Measurements from ENCODE around the gene HOOK2.

DNA sequence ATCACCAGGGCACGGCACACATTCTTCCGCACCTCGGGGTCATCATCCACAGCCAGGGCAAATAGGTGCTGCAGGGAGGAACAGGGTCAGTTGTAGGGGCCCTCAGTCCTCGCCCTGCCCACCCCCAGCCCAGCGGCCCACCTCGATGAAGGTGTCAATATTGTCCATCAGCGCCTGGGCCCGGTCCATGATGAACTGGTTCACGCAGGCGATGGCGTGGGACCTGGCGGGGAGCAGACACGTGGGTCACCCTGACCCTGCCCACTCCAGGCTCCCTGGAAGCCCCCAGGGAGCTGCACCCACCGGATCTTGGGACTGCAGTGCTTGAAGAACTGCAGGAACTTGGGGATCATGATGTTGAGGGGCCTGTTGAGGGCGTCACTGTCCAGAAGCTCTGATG lies 60.2 kb downstream of the HOOK2 start:
- TF ChIP-seq, protein P1, sequence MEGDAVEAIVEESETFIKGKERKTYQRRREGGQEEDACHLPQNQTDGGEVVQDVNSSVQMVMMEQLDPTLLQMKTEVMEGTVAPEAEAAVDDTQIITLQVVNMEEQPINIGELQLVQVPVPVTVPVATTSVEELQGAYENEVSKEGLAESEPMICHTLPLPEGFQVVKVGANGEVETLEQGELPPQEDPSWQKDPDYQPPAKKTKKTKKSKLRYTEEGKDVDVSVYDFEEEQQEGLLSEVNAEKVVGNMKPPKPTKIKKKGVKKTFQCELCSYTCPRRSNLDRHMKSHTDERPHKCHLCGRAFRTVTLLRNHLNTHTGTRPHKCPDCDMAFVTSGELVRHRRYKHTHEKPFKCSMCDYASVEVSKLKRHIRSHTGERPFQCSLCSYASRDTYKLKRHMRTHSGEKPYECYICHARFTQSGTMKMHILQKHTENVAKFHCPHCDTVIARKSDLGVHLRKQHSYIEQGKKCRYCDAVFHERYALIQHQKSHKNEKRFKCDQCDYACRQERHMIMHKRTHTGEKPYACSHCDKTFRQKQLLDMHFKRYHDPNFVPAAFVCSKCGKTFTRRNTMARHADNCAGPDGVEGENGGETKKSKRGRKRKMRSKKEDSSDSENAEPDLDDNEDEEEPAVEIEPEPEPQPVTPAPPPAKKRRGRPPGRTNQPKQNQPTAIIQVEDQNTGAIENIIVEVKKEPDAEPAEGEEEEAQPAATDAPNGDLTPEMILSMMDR (IDR thresholded peaks at IDR 0.05): no peak
- TF ChIP-seq POLR2A (IDR thresholded peaks at IDR 0.05) (no peak), EP300 (IDR thresholded peaks at IDR 0.05) (no peak)

Measured in suprapubic skin (tissue), 3 donors.